PC-9 (cell line): Measurements from ENCODE around the gene MOB3C. TPM values are rescaled to one million over a fixed set of nuclear protein-coding genes. Genes with fewer than 3 reads are reported as not detected.
"Not testable (repeated sequence)": the region's sequence is repeated elsewhere in the genome, so short reads cannot be mapped to it uniquely, and the experiment has no call there.

Source experiments
- Bru-seq: library from RNA; stranded (reverse); fragments of 400-500 nt; gene quantifications from one replicate; lab custom pipeline; 2021; lab: Mats Ljungman, UMichigan
- BruChase-seq, 2 experiments: library from RNA; stranded (reverse); fragments of 400-500 nt; gene quantifications; one replicate each; lab custom pipeline; 2021; lab: Mats Ljungman, UMichigan
- BruUV-seq: library from RNA; stranded (reverse); fragments of 400-500 nt; replicated peaks from 2 replicates; lab custom pipeline; 2021; lab: Mats Ljungman, UMichigan
- CTCF ChIA-PET: fragments of 300-600 bp; sonication (Branson Sonifier 250); formaldehyde crosslinking; loops from one replicate; lab custom pipeline; 2022; ENCODE audit warnings: antibody characterized with exemption; lab: Charles Lee
- POLR2A ChIA-PET: fragments of 300-600 bp; sonication (Branson Sonifier 250); formaldehyde crosslinking; loops from one replicate; lab custom pipeline; 2022; ENCODE audit warnings: antibody characterized with exemption; ENCODE audit not compliant: unreplicated experiment; lab: Charles Lee
- DNase-seq, 2 experiments: peaks; one replicate each; pipeline versions ENCODE4 v3.0.0 to v3.0.0-alpha.2; 2015 to 2022; ENCODE audit warnings: mixed read lengths in 1 of 2
- H2AFZ ChIP-seq: fragments of 200-600 bp; sonication (generic); 2 replicates; pipeline ENCODE4 v1.8.1; 2017; ENCODE audit warnings: antibody characterized with exemption
- H3F3A ChIP-seq: fragments of 200-600 bp; sonication (generic); 2 replicates; pipeline ENCODE4 v1.8.1; 2017; ENCODE audit warnings: antibody characterized with exemption, mild to moderate bottlenecking, low read depth; ENCODE audit not compliant: insufficient read depth
- H3K27ac ChIP-seq: fragments of 200-600 bp; sonication (generic); 2 replicates; pipeline ENCODE4 v1.6.1; 2016; ENCODE audit warnings: mixed run types
- H3K27me3 ChIP-seq: fragments of 200-600 bp; sonication (generic); 2 replicates; pipeline ENCODE4 v1.6.1; 2016; ENCODE audit warnings: low read depth, mixed run types; ENCODE audit not compliant: insufficient read depth
- H3K36me3 ChIP-seq: fragments of 200-600 bp; sonication (generic); 2 replicates; pipeline ENCODE4 v1.6.1; 2016; ENCODE audit warnings: low read depth, mixed run types
- H3K4me1 ChIP-seq: fragments of 200-600 bp; sonication (generic); replicated peaks from 2 replicates; pipeline ENCODE4 v1.6.1; 2016; ENCODE audit warnings: mixed run types; ENCODE audit not compliant: insufficient read depth
- H3K4me2 ChIP-seq: fragments of 200-600 bp; sonication (generic); 2 replicates; pipeline ENCODE4 v1.6.1; 2017; ENCODE audit warnings: mixed run types
- H3K4me3 ChIP-seq: fragments of 200-600 bp; sonication (generic); 2 replicates; pipeline ENCODE4 v1.6.1; 2016; ENCODE audit warnings: mixed run types
- H3K79me2 ChIP-seq: fragments of 200-600 bp; sonication (generic); 2 replicates; pipeline ENCODE4 v1.6.1; 2017; ENCODE audit warnings: low read depth, mixed run types
- H3K9me2 ChIP-seq: fragments of 200-600 bp; sonication (generic); 2 replicates; pipeline ENCODE4 v1.8.1; 2017; ENCODE audit warnings: mild to moderate bottlenecking; ENCODE audit not compliant: insufficient read depth
- H3K9me3 ChIP-seq: fragments of 200-600 bp; sonication (generic); 2 replicates; pipeline ENCODE4 v1.8.1; 2016; ENCODE audit warnings: low read depth; ENCODE audit not compliant: insufficient read depth
- H4K20me1 ChIP-seq: fragments of 200-600 bp; sonication (generic); 2 replicates; pipeline ENCODE4 v1.8.1; 2017; ENCODE audit not compliant: insufficient read depth
- CTCF ChIP-seq: fragments of 200-600 bp; sonication (generic); conservative IDR thresholded peaks from 2 replicates; pipeline ENCODE4 v1.6.1; 2017; ENCODE audit warnings: mixed run types, antibody characterized with exemption, mild to moderate bottlenecking, moderate library complexity
- EZH2 ChIP-seq: fragments of 200-600 bp; sonication (generic); IDR thresholded peaks from 2 replicates; pipeline ENCODE4 v1.8.0; 2017; ENCODE audit warnings: antibody characterized with exemption, low read depth
- intact Hi-C: fragments of 100-400 bp; cut with micrococcal nuclease; formaldehyde crosslinking; loops from one replicate; pipeline ENCODE4 v1.10.0; 2022; ENCODE audit not compliant: unreplicated experiment
- long read RNA-seq: library from polyadenylated mRNA; stranded (forward); transcript quantifications from one replicate; pipeline ENCODE4 v2.0.0, GENCODE V29; 2022
- total RNA-seq: library from RNA; stranded (reverse); gene quantifications from 2 replicates; pipeline ENCODE4 v1.2.3, GENCODE V29; 2021

The MOB3C gene
- total RNA-seq (33.9 and 35.2 TPM in 2 replicates), Bru-seq, nascent RNA (percentile 89 among the genes with signal in this experiment), BruChase-seq, experiment 1, labeled RNA remaining after a 2-hour chase (percentile 92 among the genes with signal in this experiment), BruChase-seq, experiment 2, labeled RNA remaining after a 6-hour chase (percentile 84 among the genes with signal in this experiment)
- long read RNA-seq, full-length matches to known transcripts: 30 of 43 reads
- long read RNA-seq, partial matches to known transcripts: 0 of 43 reads
- long read RNA-seq, other reads (novel, unspliced or antisense): 13 of 43 reads

GRCh38 chr1:46616277-46617107 lies at the start of gene MOB3C:
MOB3C (minus strand) TSS chr1:46616811; CDS start chr1:46613321, 3,490 bp downstream.
- TF ChIP-seq CTCF (no peak), EZH2 (no peak)
- ChIA-PET POLR2A (interaction anchor here (0.5 to 1.2 kb wide), 14 partner anchors 9 to 718 kb away, joined by 3 to 28 read pairs (median 4); partner anchors contain the start of genes MKNK1 and STIL), CTCF (interaction anchor here (0.6 to 1.5 kb wide), 2 partner anchors 9 to 176 kb away, joined by 3 to 5 read pairs; no protein-coding TSS in a partner anchor)
- H4K20me1 ChIP-seq: no peaks in the 10 kb centered on the region
- peaks cover 37% of the 10 kb centered on the region for H3K79me2 ChIP-seq
- H3F3A ChIP-seq: peaks cover 14% of the 10 kb centered on the region
- no peaks in the 10 kb centered on the region for H3K9me3 ChIP-seq
- H3K9me2 ChIP-seq: no peaks in the 10 kb centered on the region
- H3K27me3 ChIP-seq: no peaks in the 10 kb centered on the region
- peak within 1 kb of the TSS; percentile 53 for H3K27ac ChIP-seq
- H3K4me3 ChIP-seq: peak within 1 kb of the TSS; percentile 66
- H3K36me3 ChIP-seq: no peaks in the 10 kb centered on the region
- BruUV-seq: no TSS peak
- intact Hi-C loops: loop anchor here (2.0 to 10.0 kb wide), 3 partner anchors 68 to 718 kb away; partner anchors contain the start of genes CMPK1 and EFCAB14
- H3K4me2 ChIP-seq: peak within 1 kb of the TSS; percentile 98
- DNase-seq: peak; percentile 46 to 86
- H3K4me1 ChIP-seq: peaks cover 54% of the 10 kb centered on the region
- peak within 1 kb of the TSS; percentile 89 for H2AFZ ChIP-seq

GRCh38 chr1:46665983-46666382 lies 49.4 kb upstream of the MOB3C start:
- BruUV-seq: no TSS peak

GRCh38 chr1:46662919-46663318 lies 46.3 kb upstream of the MOB3C start:
- H3K27me3 ChIP-seq, H2AFZ ChIP-seq, H3K9me2 ChIP-seq, H3K4me3 ChIP-seq, intact Hi-C loops, H4K20me1 ChIP-seq, CTCF ChIA-PET, H3K27ac ChIP-seq, POLR2A ChIA-PET, BruUV-seq, H3K36me3 ChIP-seq, H3K9me3 ChIP-seq, H3K4me2 ChIP-seq, H3F3A ChIP-seq, DNase-seq: not testable (repeated sequence)
- Histone ChIP-seq H3K79me2 (peaks cover 20% of the 10 kb centered on the region), H3K4me1 (peaks cover 10% of the 10 kb centered on the region; the same call in 1 of the 2 replicates)

More at GRCh38 chr1:46665983-46666382, 49.4 kb upstream of the MOB3C start:
- Histone ChIP-seq H3K36me3 (no peaks in the 10 kb centered on the region), H3K9me3 (no peaks in the 10 kb centered on the region), H4K20me1 (no peaks in the 10 kb centered on the region), H3K27me3 (no peaks in the 10 kb centered on the region), H3K4me2 (no peak overlapping the region), H3K27ac (no peak overlapping the region), H3F3A (peaks cover 12% of the 10 kb centered on the region), H3K9me2 (no peaks in the 10 kb centered on the region), H3K4me1 (peaks cover 10% of the 10 kb centered on the region; the same call in 1 of the 2 replicates), H3K4me3 (no peak overlapping the region), H2AFZ (no peak overlapping the region), H3K79me2 (peaks cover 20% of the 10 kb centered on the region)
- DNase-seq: no peak
- TF ChIP-seq CTCF: no peak
- TF ChIP-seq EZH2: no peak
- ChIA-PET CTCF (no interaction called here), POLR2A (no interaction called here)
- intact Hi-C loops: loop anchor here (5.0 kb wide), 1 partner anchor 64 kb away; the partner anchor contains the start of gene MKNK1

GRCh38 chr1:46660116-46660515 lies 43.5 kb upstream of the MOB3C start:
- DNase-seq, intact Hi-C loops, H2AFZ ChIP-seq, BruUV-seq, H3K27me3 ChIP-seq, H3K36me3 ChIP-seq, H4K20me1 ChIP-seq, H3K79me2 ChIP-seq, H3K4me3 ChIP-seq, H3F3A ChIP-seq, H3K4me2 ChIP-seq, H3K4me1 ChIP-seq, CTCF ChIA-PET, H3K27ac ChIP-seq, H3K9me2 ChIP-seq, H3K9me3 ChIP-seq: not testable (repeated sequence)
- POLR2A ChIA-PET: interaction anchor here (0.7 kb wide), 1 partner anchor 44 kb away, joined by 3 read pairs; no protein-coding TSS in a partner anchor
